ENCODE measurements around the gene TEX48. TPM values are rescaled to one million over a fixed set of nuclear protein-coding genes. Genes with fewer than 3 reads are reported as not detected.

Gene TEX48
- total RNA-seq, 1 donor from 2014 or later: not detected

DNA sequence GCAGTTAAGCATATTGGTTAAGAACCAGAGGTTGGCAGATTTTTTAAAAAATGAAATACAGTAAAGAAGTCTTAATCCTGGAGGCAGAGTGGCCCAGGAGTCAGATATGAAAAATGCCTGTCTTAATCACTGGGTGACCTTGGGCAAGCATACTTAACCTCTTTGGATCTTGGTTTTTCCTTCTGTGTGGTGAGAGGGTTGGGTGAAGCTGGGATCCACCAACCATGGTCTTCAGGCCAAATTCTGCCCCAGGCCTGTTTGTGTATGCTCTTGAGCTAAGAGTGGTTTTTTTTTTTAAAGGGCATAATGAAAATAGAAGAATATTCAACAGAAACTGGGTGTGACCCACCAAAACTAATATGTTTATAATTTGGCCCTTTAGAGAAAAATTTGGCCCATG is 20.0 kb upstream of the TEX48 start:
- no peaks in the 10 kb centered on the region for H3K4me1 ChIP-seq
- DNase-seq: no peak
- TF ChIP-seq, protein P1, sequence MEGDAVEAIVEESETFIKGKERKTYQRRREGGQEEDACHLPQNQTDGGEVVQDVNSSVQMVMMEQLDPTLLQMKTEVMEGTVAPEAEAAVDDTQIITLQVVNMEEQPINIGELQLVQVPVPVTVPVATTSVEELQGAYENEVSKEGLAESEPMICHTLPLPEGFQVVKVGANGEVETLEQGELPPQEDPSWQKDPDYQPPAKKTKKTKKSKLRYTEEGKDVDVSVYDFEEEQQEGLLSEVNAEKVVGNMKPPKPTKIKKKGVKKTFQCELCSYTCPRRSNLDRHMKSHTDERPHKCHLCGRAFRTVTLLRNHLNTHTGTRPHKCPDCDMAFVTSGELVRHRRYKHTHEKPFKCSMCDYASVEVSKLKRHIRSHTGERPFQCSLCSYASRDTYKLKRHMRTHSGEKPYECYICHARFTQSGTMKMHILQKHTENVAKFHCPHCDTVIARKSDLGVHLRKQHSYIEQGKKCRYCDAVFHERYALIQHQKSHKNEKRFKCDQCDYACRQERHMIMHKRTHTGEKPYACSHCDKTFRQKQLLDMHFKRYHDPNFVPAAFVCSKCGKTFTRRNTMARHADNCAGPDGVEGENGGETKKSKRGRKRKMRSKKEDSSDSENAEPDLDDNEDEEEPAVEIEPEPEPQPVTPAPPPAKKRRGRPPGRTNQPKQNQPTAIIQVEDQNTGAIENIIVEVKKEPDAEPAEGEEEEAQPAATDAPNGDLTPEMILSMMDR (IDR thresholded peaks at IDR 0.05): no peak
- H3K27ac ChIP-seq: no peak overlapping the region
- no peaks in the 10 kb centered on the region for H3K36me3 ChIP-seq
- H3K4me3 ChIP-seq: no peak overlapping the region
- H3K27me3 ChIP-seq (ENCODE audit: low read depth): no peaks in the 10 kb centered on the region
- intact Hi-C loops (cut with DNase I): no loop called here
- no peaks in the 10 kb centered on the region for H3K9me3 ChIP-seq
- no peak for ATAC-seq

DNA sequence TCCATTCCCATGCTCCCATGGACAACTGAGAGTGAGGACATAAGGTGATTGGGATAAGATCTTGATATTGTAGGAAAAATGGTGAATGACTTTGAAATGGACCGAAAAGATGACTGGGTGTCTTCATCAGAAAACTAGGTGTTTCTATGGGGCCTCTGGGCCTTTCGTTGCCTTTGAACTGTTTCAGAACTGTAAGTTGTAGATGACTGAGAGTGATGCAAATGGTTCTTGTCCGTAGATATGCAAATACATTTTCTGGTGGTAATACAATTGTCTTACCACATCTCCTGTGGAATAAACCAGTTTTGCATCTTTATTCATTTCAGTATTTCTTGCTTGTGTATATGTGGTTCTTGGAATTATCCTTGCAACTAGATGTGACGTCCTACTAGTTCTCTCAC is 16.0 kb upstream of the TEX48 start:
- H3K9me3 ChIP-seq: no peaks in the 10 kb centered on the region
- no peak for ATAC-seq
- H3K36me3 ChIP-seq: no peaks in the 10 kb centered on the region
- intact Hi-C loops (cut with DNase I): no loop called here
- DNase-seq: no peak
- H3K4me3 ChIP-seq: no peak overlapping the region
- TF ChIP-seq, protein P1 (IDR thresholded peaks at IDR 0.05): no peak
- H3K4me1 ChIP-seq: no peaks in the 10 kb centered on the region
- H3K27ac ChIP-seq: no peak overlapping the region
- H3K27me3 ChIP-seq (ENCODE audit: low read depth): no peaks in the 10 kb centered on the region

DNA sequence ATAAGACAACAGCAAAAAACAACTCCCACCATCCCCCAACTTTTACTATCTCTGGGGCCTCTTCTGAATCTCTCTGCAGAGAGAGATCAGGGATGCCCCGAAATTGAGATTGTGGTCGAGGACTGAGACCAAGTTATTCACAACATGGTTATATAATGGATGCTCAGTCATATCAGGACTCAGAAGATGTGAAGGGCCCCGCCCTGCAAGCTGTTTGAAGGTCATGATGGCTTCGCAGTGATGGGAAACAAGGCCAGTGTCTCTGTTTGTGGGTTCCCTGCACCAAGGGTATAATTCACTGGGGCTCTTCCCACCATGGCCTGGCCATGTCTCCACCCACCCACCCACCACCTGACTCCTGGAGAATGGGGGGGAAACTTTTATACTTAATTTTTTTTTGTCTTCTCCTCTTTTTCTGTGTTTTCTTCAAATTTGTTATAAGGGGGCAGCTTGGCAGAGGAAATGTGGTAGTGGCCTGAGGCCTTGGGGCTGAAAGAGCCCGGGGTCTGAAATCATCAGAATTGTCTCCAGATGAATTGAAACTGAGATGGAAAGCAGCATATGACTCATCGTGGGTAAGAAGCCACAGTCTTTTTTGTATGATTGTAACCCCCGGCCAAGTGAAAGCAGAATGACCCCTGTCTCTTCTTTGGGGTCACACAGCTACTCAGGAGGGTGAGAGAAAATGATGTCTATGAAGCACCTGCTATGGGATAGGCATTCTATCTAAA is 15.0 kb upstream of the TEX48 start:
- Histone ChIP-seq H3K27ac (no peak overlapping the region), H3K4me3 (no peak overlapping the region), H3K36me3 (no peaks in the 10 kb centered on the region), H3K27me3 (ENCODE audit: low read depth) (no peaks in the 10 kb centered on the region), H3K4me1 (no peaks in the 10 kb centered on the region), H3K9me3 (no peaks in the 10 kb centered on the region)
- intact Hi-C loops (cut with DNase I): no loop called here
- ATAC-seq: no peak
- TF ChIP-seq, protein P1 (IDR thresholded peaks at IDR 0.05): no peak
- no peak for DNase-seq

DNA sequence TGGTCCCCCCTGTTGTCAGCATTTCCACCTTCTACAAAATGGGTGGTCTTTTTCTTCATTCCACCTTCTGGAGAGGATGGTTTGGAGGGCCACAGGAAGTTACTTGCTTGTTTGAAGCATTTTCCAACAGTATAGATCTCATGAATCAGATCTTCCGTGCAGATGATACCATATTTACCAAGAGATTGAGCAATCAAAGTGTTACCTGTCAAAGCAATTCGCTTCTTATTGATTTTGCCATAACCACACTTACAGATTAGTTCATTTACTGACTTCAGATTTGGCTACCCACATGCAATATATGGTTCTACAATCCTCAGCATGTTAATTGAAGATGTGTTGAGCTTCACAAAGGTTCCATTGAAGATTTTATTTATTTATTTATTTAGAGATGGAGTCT is 14.0 kb upstream of the TEX48 start:
- ATAC-seq: no peak
- Histone ChIP-seq H3K27me3 (ENCODE audit: low read depth) (no peaks in the 10 kb centered on the region), H3K9me3 (no peaks in the 10 kb centered on the region), H3K4me3 (no peak overlapping the region), H3K4me1 (no peaks in the 10 kb centered on the region), H3K27ac (no peak overlapping the region), H3K36me3 (no peaks in the 10 kb centered on the region)
- TF ChIP-seq, protein P1 (IDR thresholded peaks at IDR 0.05): no peak
- intact Hi-C loops (cut with DNase I): no loop called here
- DNase-seq: no peak

DNA sequence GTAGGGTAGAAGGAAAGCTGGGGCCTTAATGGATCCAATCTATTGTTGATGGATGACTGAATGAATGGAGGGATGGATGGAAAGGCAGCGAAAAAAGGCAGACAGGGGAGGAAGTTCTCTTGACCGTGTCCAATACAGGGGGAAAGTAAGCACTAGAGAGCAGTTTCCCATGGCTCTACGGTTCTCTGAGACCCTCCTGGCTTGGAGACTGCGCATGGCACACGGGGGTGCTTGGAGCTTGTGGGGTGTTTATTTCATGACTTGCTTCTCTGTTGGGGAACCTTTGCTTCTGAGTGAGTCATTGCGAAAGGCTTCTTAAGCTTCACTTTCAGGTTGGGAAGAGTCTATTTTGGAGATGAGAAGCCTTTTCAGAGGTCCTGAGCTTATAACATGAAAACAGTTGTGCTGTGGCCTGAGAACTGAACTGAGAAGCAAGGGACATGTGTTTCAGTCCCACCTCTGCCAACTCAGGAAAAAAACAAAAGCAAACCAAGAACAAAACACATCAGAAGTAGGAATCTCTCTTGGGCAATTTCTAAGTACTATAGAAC is 12.8 kb upstream of the TEX48 start:
- no peak for ATAC-seq
- no peak for DNase-seq
- no peak overlapping the region for H3K27ac ChIP-seq
- TF ChIP-seq, protein P1 (IDR thresholded peaks at IDR 0.05): no peak
- H3K36me3 ChIP-seq: no peaks in the 10 kb centered on the region
- no peak overlapping the region for H3K4me3 ChIP-seq
- H3K4me1 ChIP-seq: no peaks in the 10 kb centered on the region
- intact Hi-C loops (cut with DNase I): no loop called here
- no peaks in the 10 kb centered on the region for H3K27me3 ChIP-seq (ENCODE audit: low read depth)
- no peaks in the 10 kb centered on the region for H3K9me3 ChIP-seq

Data from lower lobe of right lung (tissue), 2 donors.